Iris pigment epithelial cell (primary cell): ENCODE results near the gene FRMD6.
A peak's percentile ranks its signal among the peaks of the same experiment; 100 is the strongest.
"Not testable (repeated sequence)": the region's sequence is repeated elsewhere in the genome, so short reads cannot be mapped to it uniquely, and the experiment has no call there.

Source experiments
- DNase-seq: peaks from one replicate; pipeline ENCODE4 v3.0.0-alpha.2; 2011; ENCODE audit warnings: low read depth

The FRMD6 gene

DNA sequence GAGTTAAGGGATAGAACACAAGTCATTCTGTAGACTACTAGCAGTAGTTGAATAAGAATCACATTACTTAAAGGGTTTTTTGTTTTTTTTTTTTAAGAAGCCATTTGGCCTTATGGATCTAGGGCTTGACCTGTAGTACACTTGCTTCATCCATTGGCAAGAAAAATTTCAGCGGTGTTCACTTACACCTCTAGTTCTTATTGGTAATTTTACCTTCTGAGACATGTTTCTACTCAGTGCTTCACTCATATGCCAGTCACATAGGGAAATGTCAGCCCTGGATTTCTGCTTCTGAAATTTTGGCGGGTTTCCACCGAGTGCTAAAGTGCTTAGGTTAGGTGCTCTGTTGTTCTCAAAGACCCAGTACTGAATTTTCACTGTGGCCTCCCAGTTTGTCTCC lies 72.9 kb downstream of the FRMD6 start:
- no peak for DNase-seq

GRCh38 chr14:51725061-51725460 lies 73.4 kb downstream of the FRMD6 start:
- no peak for DNase-seq

DNA sequence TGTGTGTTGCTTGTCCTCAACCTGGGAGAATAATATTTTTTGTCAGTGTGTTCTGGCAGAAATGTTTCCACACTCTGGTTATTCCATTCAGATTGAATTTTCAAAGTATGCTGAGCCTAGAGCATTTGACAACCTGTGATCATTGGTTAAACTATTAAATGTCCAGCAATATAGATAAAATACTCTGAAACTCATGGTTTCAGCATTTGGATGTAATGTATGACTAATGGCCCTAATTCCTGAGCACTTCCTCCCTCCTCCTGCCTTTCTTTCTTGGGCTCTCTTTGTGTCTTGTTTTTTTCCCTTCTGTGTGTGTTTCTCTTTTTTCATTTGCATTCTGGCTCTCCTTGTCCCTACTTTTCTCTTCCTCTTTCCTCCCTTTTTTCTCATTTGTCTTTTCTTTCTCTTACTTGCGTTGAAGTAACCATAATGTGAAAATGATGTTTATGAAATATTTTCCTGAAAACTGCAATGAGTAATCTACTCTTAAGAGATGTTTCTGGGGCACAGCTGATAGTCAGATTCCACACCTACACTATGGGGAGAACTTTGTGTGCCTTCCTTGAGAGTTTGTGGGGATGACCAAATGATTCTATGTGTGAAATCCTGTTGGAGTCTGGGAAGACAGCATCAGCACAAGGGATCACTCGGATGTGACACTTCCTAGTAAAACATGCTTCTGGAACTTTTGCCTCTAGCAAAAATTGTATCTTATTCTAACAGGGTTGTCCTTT lies 74.6 kb downstream of the FRMD6 start:
- DNase-seq: peak; percentile 77

DNA sequence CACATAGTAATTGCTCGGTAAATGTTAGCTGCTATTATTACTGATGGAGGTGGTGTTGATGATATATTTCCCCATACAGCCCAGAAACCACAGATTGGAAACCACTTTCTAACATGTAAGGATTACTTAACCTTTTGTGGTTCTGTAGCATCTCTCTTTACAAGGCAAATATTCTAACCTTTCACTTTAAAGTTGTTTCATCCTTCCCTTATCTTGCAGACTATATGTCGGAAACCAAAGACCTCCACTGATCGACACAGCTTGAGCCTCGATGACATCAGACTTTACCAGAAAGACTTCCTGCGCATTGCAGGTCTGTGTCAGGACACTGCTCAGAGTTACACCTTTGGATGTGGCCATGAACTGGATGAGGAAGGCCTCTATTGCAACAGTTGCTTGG lies 75.8 kb downstream of the FRMD6 start:
- DNase-seq: no peak

GRCh38 chr14:51730098-51730497 lies 78.4 kb downstream of the FRMD6 start:
- no peak for DNase-seq

GRCh38 chr14:51730684-51731083 lies 79.0 kb downstream of the FRMD6 start:
- no peak for DNase-seq

- no peak for DNase-seq
These were observed 80.9 kb downstream of the FRMD6 start for GRCh38 chr14:51732494-51733112.

- DNase-seq: no peak
These were observed 81.4 kb downstream of the FRMD6 start for GRCh38 chr14:51733147-51733546.

- no peak for DNase-seq
These were observed 84.1 kb downstream of the FRMD6 start for GRCh38 chr14:51735851-51736250.

- DNase-seq: no peak
These were observed 87.0 kb downstream of the FRMD6 start for GRCh38 chr14:51738754-51739153.

DNA sequence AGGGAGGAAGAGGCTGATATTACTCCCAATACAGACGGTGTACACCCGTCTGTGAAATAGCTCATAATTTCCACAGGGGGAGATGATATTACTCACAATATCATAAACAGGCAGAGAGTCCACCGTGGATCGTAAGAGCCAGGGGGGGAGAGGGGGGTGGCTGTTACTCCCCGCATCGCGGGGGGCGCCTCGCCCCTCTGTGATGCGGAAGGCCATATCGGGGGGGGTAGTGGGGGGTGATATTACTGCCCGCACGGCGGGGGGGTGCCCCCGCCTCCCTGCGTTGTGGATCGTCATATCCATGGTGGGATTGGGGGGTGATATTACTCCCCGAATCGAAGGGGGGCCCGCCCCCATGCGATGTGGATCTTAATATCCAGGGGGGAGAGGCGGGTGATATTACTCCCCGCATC lies 91.9 kb downstream of the FRMD6 start:
- no peak for DNase-seq

GRCh38 chr14:51744372-51745130 lies 92.8 kb downstream of the FRMD6 start:
- DNase-seq: no peak

- not testable (repeated sequence) for DNase-seq
These were observed 95.1 kb downstream of the FRMD6 start for GRCh38 chr14:51746823-51747222.

- DNase-seq: no peak
These were observed 98.8 kb downstream of the FRMD6 start for GRCh38 chr14:51750542-51750941.

GRCh38 chr14:51751611-51752345 lies 100.1 kb downstream of the FRMD6 start:
- DNase-seq: not testable (repeated sequence)

- DNase-seq: not testable (repeated sequence)
These were observed 106.0 kb downstream of the FRMD6 start for GRCh38 chr14:51757756-51758155.

GRCh38 chr14:51759950-51760349 lies 108.2 kb downstream of the FRMD6 start:
- DNase-seq: no peak

GRCh38 chr14:51765726-51766125 lies 114.0 kb downstream of the FRMD6 start:
- DNase-seq: peak; percentile 17

- DNase-seq: not testable (repeated sequence)
These were observed 114.9 kb downstream of the FRMD6 start for GRCh38 chr14:51766586-51766985.

- DNase-seq: not testable (repeated sequence)
These were observed 117.6 kb downstream of the FRMD6 start for GRCh38 chr14:51769261-51769660.

DNA sequence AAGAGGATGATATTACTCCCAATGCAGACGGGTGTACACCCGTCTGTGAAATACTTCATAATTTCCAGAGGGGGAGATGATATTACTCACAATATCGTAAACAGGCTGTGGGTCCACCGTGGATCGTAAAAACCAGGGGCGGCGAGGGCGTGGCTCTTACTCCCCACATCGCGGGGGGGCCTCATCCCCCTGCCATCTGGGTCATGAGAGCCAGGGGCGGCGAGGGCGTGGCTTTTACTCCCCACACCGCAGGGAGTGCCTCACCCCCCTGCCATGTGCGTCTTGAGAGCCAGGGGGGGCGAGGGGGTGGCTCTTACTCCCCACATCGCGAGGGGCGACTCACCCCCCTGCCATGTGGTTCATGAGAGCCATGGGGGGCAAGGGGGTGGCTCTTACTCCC lies 122.5 kb downstream of the FRMD6 start:
- no peak for DNase-seq
